HG03108 (cell line): Measurements from ENCODE around the gene ANO10.
"Not testable (repeated sequence)": the region's sequence is repeated elsewhere in the genome, so short reads cannot be mapped to it uniquely, and the experiment has no call there.

Experiments used
- ATAC-seq: cut with Tn5 transposase; IDR thresholded peaks from one replicate; pipeline ENCODE4 v1.9.1; 2021; ENCODE audit warnings: moderate library complexity; ENCODE audit not compliant: unreplicated experiment

The ANO10 gene

GRCh38 chr3:43478839-43479238 lies 143.0 kb downstream of the ANO10 start:
- ATAC-seq, result not testable (repeated sequence)

- no peak for ATAC-seq
Measured at GRCh38 chr3:43478118-43478785, 143.6 kb downstream of the ANO10 start.

GRCh38 chr3:43477600-43477999 lies 144.2 kb downstream of the ANO10 start:
- ATAC-seq, result no peak

DNA sequence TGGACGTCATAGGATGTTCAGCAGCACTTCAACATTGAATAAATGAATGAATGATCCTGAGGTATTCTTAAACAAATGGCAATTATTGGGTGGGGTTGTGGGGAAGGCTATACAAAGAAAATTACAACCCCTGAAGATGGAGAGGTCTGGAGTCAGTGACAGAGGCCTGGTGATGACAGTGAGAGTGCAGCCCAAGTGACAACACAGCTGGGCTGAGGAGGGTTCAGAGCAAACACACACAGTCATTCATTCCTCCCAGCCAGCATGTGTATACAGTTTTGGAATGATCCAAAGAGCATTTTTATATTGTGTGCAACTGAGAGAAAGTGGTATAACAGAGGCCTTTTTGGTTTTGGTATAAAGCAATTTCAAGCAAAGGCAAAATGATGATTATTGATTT lies 148.1 kb downstream of the ANO10 start:
- no peak for ATAC-seq

DNA sequence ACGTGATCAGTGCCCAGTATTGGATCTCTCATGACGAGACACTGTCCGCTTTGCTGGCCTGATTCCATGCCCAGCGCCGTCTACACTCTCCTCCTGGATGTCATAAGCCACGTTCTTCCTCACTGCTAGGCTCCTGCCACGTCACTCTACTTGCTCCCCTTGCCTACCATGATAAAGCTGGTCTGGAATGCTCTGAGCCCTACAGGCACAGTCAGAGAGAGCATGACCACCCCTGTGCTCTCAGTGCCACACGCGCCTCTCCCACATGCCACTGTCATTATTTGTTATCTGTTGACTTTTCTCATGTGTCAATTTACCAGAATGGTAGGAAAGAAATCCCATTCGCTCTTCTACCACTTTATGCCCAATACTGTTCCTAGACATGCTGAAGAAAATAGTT lies 148.6 kb downstream of the ANO10 start:
- no peak for ATAC-seq

GRCh38 chr3:43468133-43468532 lies 153.7 kb downstream of the ANO10 start:
- ATAC-seq, result no peak

DNA sequence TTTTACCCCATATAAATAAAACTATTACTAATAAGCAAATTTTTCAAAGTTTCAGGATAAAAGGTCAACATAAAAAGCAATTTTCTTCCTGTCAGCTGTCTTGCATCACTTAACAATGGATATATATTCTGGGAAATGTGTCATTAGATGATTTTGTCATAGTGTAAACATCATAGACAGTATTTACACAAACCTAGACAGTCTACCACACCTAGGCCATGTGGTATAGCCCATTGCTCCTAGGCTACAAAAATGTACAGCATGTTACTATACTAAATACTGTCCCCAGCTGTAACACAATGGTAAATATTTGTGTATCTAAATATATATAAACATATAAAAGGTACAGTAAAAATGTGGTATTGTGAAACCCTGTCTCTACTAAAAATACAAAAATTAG lies 156.7 kb downstream of the ANO10 start:
- ATAC-seq, result no peak

DNA sequence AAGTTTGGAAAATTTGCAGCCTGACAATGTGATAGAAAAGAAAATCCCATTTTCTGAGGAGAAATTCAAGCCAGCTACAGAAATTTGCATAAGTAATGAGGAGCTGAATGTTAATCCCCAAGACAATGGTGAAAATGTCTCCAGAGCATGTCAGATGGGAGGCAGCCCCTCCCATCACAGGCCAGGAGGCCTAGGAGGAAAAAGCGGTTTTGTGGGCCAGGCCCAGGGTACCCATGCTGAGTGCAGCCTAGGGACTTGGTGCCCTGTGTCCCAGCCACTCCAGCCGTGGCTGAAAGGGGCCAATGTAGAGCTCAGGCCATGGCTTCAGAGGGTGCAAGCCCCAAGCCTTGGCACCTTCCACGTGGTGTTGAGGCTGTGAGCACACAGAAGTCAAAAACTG lies 159.2 kb downstream of the ANO10 start:
- ATAC-seq, result not testable (repeated sequence)

- ATAC-seq, result no peak
Measured at GRCh38 chr3:43461345-43461744, 160.5 kb downstream of the ANO10 start.

DNA sequence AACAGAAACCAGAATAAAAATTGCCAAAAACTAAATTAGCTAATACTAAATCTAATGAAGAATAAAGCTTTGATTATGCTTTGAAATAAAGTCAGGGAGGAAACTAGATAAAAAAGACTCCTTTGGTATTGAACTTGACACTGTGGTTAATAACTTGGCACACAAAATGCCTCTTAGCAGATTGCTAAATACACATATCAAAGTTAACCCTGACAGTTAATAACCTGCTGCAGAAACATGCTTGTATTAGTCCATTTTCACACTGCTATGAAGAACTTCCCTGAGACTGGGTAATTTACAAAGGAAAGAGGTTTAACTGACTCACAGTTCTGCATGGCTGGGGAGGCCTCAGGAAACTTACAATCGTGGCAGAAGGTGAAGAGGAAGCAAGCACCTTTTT lies 164.8 kb downstream of the ANO10 start:
- not testable (repeated sequence) for ATAC-seq

- ATAC-seq, result no peak
Measured at GRCh38 chr3:43455233-43455632, 166.6 kb downstream of the ANO10 start.

DNA sequence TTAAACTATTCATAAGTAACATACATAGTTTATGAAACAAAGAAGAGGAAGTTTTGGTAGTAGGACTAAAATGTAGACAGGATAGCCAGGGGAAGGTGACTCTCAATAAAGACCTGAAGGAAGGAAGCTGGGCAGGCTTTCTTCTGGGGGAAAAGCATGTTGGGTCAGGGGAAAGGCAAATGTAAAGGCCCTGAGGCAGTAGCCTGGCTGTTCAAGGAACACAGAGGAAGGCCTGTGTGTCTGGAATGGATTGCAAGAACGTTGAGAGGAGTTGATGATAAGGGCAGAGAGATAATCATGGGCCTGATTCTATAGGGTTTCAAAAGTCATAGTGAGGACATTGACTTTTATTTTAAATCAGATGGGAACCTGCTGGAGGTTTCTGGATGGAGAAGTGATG lies 167.8 kb downstream of the ANO10 start:
- no peak for ATAC-seq

- ATAC-seq, result no peak
Measured at GRCh38 chr3:43451670-43452254, 170.0 kb downstream of the ANO10 start.

GRCh38 chr3:43448098-43448497 lies 173.7 kb downstream of the ANO10 start:
- ATAC-seq, result no peak

DNA sequence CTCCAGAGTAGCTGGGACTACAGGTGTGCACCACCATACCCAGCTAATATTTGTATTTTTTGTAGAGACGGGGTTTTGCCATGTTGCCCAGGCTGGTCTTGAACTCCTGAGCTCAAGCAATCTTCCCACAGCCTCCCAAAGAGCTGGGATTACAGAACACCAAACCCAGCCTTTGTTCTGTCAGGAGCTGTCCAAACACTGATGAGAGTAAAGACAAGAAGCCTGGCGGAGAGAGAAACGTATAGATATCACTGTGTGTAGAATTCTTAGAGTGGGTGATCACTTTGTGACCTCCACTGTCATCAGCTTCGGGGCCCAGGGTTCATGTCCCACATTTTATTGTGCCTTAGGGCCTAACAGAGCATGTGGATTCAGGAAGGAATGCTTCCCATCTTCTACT lies 176.0 kb downstream of the ANO10 start:
- no peak for ATAC-seq

GRCh38 chr3:43442872-43443395 lies 178.9 kb downstream of the ANO10 start:
- no peak for ATAC-seq

DNA sequence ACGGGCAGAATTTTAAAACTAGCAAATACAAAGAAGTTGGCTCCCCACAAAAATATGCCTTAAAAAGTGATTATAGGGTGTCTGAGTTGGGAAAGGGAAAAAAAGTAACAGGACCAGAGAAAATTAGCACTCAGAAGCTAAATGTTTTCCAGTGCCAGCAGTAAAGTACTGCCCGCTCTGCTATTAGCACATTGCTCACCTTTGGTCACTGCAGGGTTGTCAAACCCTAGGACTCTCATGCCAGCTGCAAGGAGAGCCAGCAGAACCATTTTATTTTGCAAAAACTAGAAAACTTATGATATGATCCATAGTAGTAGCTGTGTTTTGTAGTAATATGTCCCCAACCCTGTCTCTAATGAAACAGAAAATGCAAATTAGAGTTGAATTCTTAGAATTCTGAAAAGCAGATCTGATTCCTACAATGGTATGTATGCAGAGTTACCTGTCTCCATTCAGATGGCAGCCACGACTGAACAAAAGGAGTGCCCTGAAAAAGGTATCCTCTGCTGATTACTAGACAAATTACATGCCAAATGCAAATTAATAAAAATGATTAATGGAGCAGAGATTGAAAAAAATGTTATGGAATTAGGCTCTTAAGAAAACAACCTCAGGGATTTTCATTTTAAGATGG lies 185.2 kb downstream of the ANO10 start:
- no peak for ATAC-seq

DNA sequence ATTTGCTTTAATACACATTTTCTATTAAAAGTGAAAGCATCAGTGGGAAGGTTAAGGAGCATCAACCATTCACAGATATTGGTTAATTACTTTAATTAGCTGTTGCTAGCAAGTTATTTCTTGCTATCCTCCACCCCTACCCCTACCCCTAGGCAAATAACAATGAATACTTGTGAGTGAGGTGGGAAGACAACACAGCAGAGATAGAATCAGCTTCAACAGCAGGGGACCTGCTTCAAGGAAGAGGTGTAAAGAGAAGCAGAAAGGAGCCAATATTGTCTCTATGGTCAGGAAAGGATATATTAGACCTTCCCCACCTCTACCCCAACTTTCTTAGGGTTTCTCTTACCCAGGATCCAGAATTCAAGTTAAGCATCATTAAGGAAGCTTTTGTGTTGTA lies 186.1 kb downstream of the ANO10 start:
- no peak for ATAC-seq

DNA sequence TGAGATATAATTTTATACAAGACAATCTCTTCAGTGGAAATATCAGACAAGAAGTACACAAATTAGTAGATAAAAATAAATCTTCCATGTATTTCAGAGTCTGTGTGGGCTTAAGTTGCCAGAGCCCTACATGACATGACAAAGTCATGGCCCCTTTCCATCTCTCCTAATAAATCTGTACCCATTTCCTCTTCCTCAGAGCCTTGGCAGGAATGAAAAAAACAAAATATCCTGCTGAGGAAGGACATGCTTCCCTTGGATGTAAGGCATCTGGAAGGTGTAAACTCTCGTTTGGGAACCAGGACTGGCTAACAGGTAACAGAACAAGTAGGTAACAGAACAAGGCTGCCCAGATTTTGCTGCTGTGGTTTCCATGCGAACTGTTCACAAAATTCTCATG lies 187.4 kb downstream of the ANO10 start:
- no peak for ATAC-seq

DNA sequence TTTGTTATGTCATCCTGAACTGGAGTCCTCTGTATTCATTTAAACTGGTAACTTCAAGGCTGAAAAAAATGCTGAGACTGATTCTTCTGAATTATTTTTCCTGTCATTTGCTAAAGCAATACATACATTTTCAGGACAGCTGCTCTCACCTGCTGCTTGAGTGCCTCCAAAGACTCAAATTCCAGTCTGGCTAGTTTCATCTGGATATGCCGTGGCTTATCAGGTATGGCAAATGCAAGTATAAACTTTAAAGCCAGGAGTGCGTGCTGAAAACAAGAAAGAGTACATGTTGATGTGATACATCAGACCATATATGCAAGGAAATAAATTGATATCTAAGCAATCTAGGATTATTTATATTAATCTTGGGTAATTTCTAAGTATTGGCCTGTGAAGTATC lies 189.3 kb downstream of the ANO10 start:
- ATAC-seq, result no peak

DNA sequence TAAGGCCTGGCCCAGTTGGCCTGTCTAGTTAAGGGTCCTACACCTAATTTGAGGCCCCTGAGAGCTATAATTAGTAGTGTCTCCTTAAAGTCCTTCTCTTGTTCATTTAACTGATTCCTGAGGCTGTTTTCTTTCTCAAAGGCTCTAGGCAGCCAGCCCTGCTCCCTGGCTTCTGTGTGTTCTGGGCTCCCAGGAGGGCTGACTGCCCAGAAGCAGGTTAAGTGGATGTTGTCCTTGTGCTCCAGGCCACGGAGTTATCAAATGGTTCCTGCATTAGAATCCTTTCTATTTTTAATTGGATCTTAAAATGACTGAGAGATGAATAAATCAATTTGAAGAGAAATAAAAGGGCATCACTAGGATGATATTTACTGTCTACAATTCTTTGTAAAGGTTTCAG lies 195.4 kb downstream of the ANO10 start:
- ATAC-seq, result no peak

GRCh38 chr3:43425829-43426228 lies 196.0 kb downstream of the ANO10 start:
- no peak for ATAC-seq
